NCI-H146 treated with DMSO at 0.1 percent for 48 hours (cell line): Measurements from ENCODE around the gene NUP214.
"Not testable (repeated sequence)": the region's sequence is repeated elsewhere in the genome, so short reads cannot be mapped to it uniquely, and the experiment has no call there.

Experiments used
- DNase-seq: peaks from one replicate; lab custom pipeline; 2025; ENCODE audit not compliant: unreplicated experiment; lab: John Stamatoyannopoulos, UW

NUP214 gene

GRCh38 chr9:131115360-131115742 is 10.0 kb upstream of the NUP214 start:
- DNase-seq, result not testable (repeated sequence)

GRCh38 chr9:131116281-131117120 is 8.9 kb upstream of the NUP214 start:
- no peak for DNase-seq

GRCh38 chr9:131117121-131117761 is 8.1 kb upstream of the NUP214 start:
- DNase-seq, result no peak

GRCh38 chr9:131117762-131118145 is 7.6 kb upstream of the NUP214 start:
- no peak for DNase-seq

GRCh38 chr9:131119600-131119999 is 5.8 kb upstream of the NUP214 start:
- no peak for DNase-seq

- DNase-seq, result no peak
These were observed 4.7 kb upstream of the NUP214 start for GRCh38 chr9:131120620-131121228.

- DNase-seq, result no peak
These were observed 4.0 kb upstream of the NUP214 start for GRCh38 chr9:131121346-131121745.

- no peak for DNase-seq
These were observed 3.2 kb upstream of the NUP214 start for GRCh38 chr9:131122158-131122557.

GRCh38 chr9:131125038-131125287 is 423 bp upstream of the NUP214 start:
- no peak for DNase-seq

- DNase-seq, result no peak
These were observed 657 bp downstream of the NUP214 start for GRCh38 chr9:131126059-131126426.

- no peak for DNase-seq
These were observed 3.8 kb downstream of the NUP214 start for GRCh38 chr9:131129183-131129582.

- DNase-seq, result no peak
These were observed 13.3 kb downstream of the NUP214 start for GRCh38 chr9:131138676-131139075.

- DNase-seq, result no peak
These were observed 14.7 kb downstream of the NUP214 start for GRCh38 chr9:131140112-131140511.

GRCh38 chr9:131140550-131140949 is 15.2 kb downstream of the NUP214 start:
- no peak for DNase-seq

GRCh38 chr9:131142160-131142559 is 16.8 kb downstream of the NUP214 start:
- no peak for DNase-seq

GRCh38 chr9:131144201-131144600 is 18.8 kb downstream of the NUP214 start:
- DNase-seq, result no peak

- no peak for DNase-seq
These were observed 19.9 kb downstream of the NUP214 start for GRCh38 chr9:131145245-131145644.

GRCh38 chr9:131146186-131146585 is 20.8 kb downstream of the NUP214 start:
- no peak for DNase-seq

- DNase-seq, result no peak
These were observed 22.9 kb downstream of the NUP214 start for GRCh38 chr9:131148276-131148675.

- no peak for DNase-seq
These were observed 23.7 kb downstream of the NUP214 start for GRCh38 chr9:131148966-131149687.

GRCh38 chr9:131149688-131150053 is 24.3 kb downstream of the NUP214 start:
- DNase-seq, result no peak

- no peak for DNase-seq
These were observed 28.2 kb downstream of the NUP214 start for GRCh38 chr9:131153595-131153994.
